Neural cell (in vitro differentiated cells): ENCODE results near the gene TSPO2. TPM values are rescaled to one million over a fixed set of nuclear protein-coding genes. Genes with fewer than 3 reads are reported as not detected.

Experiments
- H2AFZ ChIP-seq: fragments of 200-600, 300-800 bp; sonication (generic), shearing (Covaris generic); 2 replicates; pipeline ENCODE4 v1.6.0; 2014; ENCODE audit warnings: low read depth, mild to moderate bottlenecking, antibody characterized with exemption, low read length, moderate library complexity
- H3F3A ChIP-seq: fragments of 200-600 bp; shearing (Covaris generic); 2 replicates; pipeline ENCODE4 v1.6.1; 2016; ENCODE audit warnings: mild to moderate bottlenecking, moderate library complexity, mixed read lengths, antibody characterized with exemption, low read length; ENCODE audit not compliant: insufficient read depth, poor library complexity, severe bottlenecking
- H3K27ac ChIP-seq: fragments of 200-600, 300-800 bp; sonication (generic), shearing (Covaris generic); 2 replicates; pipeline ENCODE4 v1.5.1; 2014; ENCODE audit warnings: mild to moderate bottlenecking, low read length, moderate library complexity
- H3K27me3 ChIP-seq: fragments of 300-800, 200-600 bp; sonication (generic), shearing (Covaris generic); 2 replicates; pipeline ENCODE4 v1.6.0; 2014; ENCODE audit warnings: mild to moderate bottlenecking, low read depth, low read length, moderate library complexity; ENCODE audit not compliant: insufficient read depth
- H3K36me3 ChIP-seq: fragments of 300-800, 200-600 bp; sonication (generic), shearing (Covaris generic); 2 replicates; pipeline ENCODE4 v1.5.1; 2014; ENCODE audit warnings: mild to moderate bottlenecking, antibody characterized with exemption, low read length, moderate library complexity; ENCODE audit not compliant: insufficient read depth
- H3K4me2 ChIP-seq: fragments of 300-800, 200-600 bp; sonication (generic), shearing (Covaris generic); 2 replicates; pipeline ENCODE4 v1.6.0; 2014; ENCODE audit warnings: mild to moderate bottlenecking, low read length
- H3K4me3 ChIP-seq: fragments of 300-800, 200-600 bp; sonication (generic), shearing (Covaris generic); 2 replicates; pipeline ENCODE4 v1.5.1; 2014; ENCODE audit warnings: mild to moderate bottlenecking, low read length, moderate library complexity
- H3K79me2 ChIP-seq: fragments of 200-600 bp; shearing (Covaris generic); replicated peaks from 2 replicates; pipeline ENCODE4 v1.6.0; 2014; ENCODE audit warnings: mild to moderate bottlenecking, low read length, moderate library complexity; ENCODE audit not compliant: insufficient read depth
- H3K9ac ChIP-seq: fragments of 300-800, 200-600 bp; sonication (generic), shearing (Covaris generic); 2 replicates; pipeline ENCODE4 v1.6.1; 2016; ENCODE audit warnings: mild to moderate bottlenecking, low read length, mixed read lengths
- H3K9me2 ChIP-seq: fragments of 200-600 bp; shearing (Covaris generic); 2 replicates; pipeline ENCODE4 v1.6.1; 2016; ENCODE audit warnings: mild to moderate bottlenecking, low read length, mixed read lengths; ENCODE audit not compliant: insufficient read depth
- H3K9me3 ChIP-seq: fragments of 200-600, 300-800 bp; sonication (generic), shearing (Covaris generic); 2 replicates; pipeline ENCODE4 v1.6.1; 2016; ENCODE audit warnings: mild to moderate bottlenecking, mixed run types, low read length, moderate library complexity, mixed read lengths
- H4K20me1 ChIP-seq: fragments of 200-600 bp; shearing (Covaris generic); 2 replicates; pipeline ENCODE4 v1.6.1; 2016; ENCODE audit warnings: mild to moderate bottlenecking, mixed run types; ENCODE audit not compliant: insufficient read depth
- EP300 ChIP-seq: fragments of 450-650 bp; conservative IDR thresholded peaks from 2 replicates; pipeline ENCODE4 v1.6.1; 2014; ENCODE audit warnings: antibody characterized with exemption, mild to moderate bottlenecking, moderate library complexity; ENCODE audit not compliant: poor library complexity, severe bottlenecking
- EZH2 ChIP-seq: fragments of 200-600, 300-800 bp; shearing (Covaris generic), sonication (generic); IDR thresholded peaks from 2 replicates; pipeline ENCODE4 v1.6.1; 2014; ENCODE audit warnings: antibody characterized with exemption, low read length, borderline replicate concordance, mild to moderate bottlenecking; ENCODE audit not compliant: insufficient read depth, poor library complexity, severe bottlenecking
- MXI1 ChIP-seq: fragments of 450-650 bp; conservative IDR thresholded peaks from 2 replicates; pipeline ENCODE4 v1.6.1; 2014; ENCODE audit warnings: antibody characterized with exemption, mild to moderate bottlenecking; ENCODE audit not compliant: poor library complexity, severe bottlenecking
- POLR2AphosphoS5 ChIP-seq: IDR thresholded peaks from 2 replicates; pipeline ENCODE4 v1.6.1; 2012
- RAD21 ChIP-seq: fragments of 450-650 bp; conservative IDR thresholded peaks from 2 replicates; pipeline ENCODE4 v1.6.1; 2014; ENCODE audit warnings: antibody characterized with exemption, mild to moderate bottlenecking, moderate library complexity
- REST ChIP-seq: IDR thresholded peaks from 2 replicates; pipeline ENCODE4 v1.6.1; 2012; ENCODE audit warnings: borderline replicate concordance
- SMC3 ChIP-seq: fragments of 450-650 bp; conservative IDR thresholded peaks from 2 replicates; pipeline ENCODE4 v1.6.1; 2014; ENCODE audit warnings: antibody characterized with exemption, mild to moderate bottlenecking, moderate library complexity; ENCODE audit not compliant: poor library complexity
- TAF1 ChIP-seq: IDR thresholded peaks from 2 replicates; pipeline ENCODE4 v1.6.1; 2012; ENCODE audit warnings: low read depth
- polyA plus RNA-seq: library from polyadenylated mRNA; depleted of rRNA; stranded (reverse); fragments of >200 nt; gene quantifications from 2 replicates; pipeline ENCODE4 v1.2.3, GENCODE V29; 2014
- TF ChIP-seq, protein P1 (sequence below): fragments of 450-650 bp; IDR thresholded peaks from 2 replicates; pipeline ENCODE4 v1.5.1; 2014; ENCODE audit warnings: antibody characterized with exemption, mild to moderate bottlenecking, moderate library complexity; ENCODE audit not compliant: poor library complexity, severe bottlenecking

Gene TSPO2
- polyA plus RNA-seq, 1 donor from 2014 or later, result not detected

DNA sequence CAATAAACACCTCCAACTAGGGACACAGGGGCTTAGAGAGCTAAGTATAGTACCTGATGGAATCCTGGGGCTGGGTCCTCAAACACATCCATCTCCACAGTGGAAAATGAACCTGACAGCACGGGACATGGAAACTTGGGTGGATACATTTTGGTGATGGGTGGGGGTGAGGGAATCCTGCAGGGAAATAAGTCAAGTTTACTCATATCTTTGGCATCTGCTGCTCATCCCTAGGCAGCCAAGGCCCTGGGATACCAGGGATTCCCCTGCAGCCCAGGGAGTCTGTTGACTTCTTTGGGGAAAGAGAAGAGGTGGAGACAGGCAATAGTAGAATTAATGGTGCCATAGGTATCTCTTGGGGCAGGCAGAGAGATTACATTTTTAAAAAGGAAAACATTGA is 17.3 kb downstream of the TSPO2 start:
- Histone ChIP-seq H2AFZ (no peak overlapping the region), H3K9ac (no peak overlapping the region), H3K36me3 (no peaks in the 10 kb centered on the region), H3F3A (no peaks in the 10 kb centered on the region), H3K4me2 (no peak overlapping the region), H3K27ac (no peak overlapping the region), H3K4me3 (no peak overlapping the region), H3K9me2 (no peaks in the 10 kb centered on the region), H3K9me3 (no peaks in the 10 kb centered on the region), H3K79me2 (no peaks in the 10 kb centered on the region), H3K27me3 (no peaks in the 10 kb centered on the region), H4K20me1 (no peaks in the 10 kb centered on the region)
- no peak for TF ChIP-seq REST
- no peak for TF ChIP-seq MXI1
- TF ChIP-seq SMC3, result no peak
- no peak for TF ChIP-seq EP300
- no peak for TF ChIP-seq RAD21
- no peak for TF ChIP-seq POLR2AphosphoS5
- TF ChIP-seq, protein P1, sequence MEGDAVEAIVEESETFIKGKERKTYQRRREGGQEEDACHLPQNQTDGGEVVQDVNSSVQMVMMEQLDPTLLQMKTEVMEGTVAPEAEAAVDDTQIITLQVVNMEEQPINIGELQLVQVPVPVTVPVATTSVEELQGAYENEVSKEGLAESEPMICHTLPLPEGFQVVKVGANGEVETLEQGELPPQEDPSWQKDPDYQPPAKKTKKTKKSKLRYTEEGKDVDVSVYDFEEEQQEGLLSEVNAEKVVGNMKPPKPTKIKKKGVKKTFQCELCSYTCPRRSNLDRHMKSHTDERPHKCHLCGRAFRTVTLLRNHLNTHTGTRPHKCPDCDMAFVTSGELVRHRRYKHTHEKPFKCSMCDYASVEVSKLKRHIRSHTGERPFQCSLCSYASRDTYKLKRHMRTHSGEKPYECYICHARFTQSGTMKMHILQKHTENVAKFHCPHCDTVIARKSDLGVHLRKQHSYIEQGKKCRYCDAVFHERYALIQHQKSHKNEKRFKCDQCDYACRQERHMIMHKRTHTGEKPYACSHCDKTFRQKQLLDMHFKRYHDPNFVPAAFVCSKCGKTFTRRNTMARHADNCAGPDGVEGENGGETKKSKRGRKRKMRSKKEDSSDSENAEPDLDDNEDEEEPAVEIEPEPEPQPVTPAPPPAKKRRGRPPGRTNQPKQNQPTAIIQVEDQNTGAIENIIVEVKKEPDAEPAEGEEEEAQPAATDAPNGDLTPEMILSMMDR, result no peak
- no peak for TF ChIP-seq TAF1
- TF ChIP-seq EZH2, result no peak

GRCh38 chr6:41061196-41061726 is 19.0 kb downstream of the TSPO2 start:
- Histone ChIP-seq H3K4me2 (no peak overlapping the region), H2AFZ (no peak overlapping the region), H3K36me3 (no peaks in the 10 kb centered on the region), H3K27ac (no peak overlapping the region), H3K9me3 (no peaks in the 10 kb centered on the region), H4K20me1 (no peaks in the 10 kb centered on the region), H3K9ac (no peak overlapping the region), H3K9me2 (no peaks in the 10 kb centered on the region), H3F3A (no peaks in the 10 kb centered on the region), H3K79me2 (no peaks in the 10 kb centered on the region), H3K4me3 (no peak overlapping the region), H3K27me3 (no peaks in the 10 kb centered on the region)
- TF ChIP-seq EP300 (no peak), EZH2 (no peak), SMC3 (no peak), MXI1 (no peak), POLR2AphosphoS5 (no peak)
